ENCODE results near the gene USP3. TPM values are rescaled to one million over a fixed set of nuclear protein-coding genes. Genes with fewer than 3 reads are reported as not detected.

The USP3 gene
- total and polyA plus RNA-seq, 10 of the 15 experiments (the other 5 are each of a cell fraction or from before 2014, with no cell fraction given) = 23.8 to 64.5 (median 50.3) TPM

DNA sequence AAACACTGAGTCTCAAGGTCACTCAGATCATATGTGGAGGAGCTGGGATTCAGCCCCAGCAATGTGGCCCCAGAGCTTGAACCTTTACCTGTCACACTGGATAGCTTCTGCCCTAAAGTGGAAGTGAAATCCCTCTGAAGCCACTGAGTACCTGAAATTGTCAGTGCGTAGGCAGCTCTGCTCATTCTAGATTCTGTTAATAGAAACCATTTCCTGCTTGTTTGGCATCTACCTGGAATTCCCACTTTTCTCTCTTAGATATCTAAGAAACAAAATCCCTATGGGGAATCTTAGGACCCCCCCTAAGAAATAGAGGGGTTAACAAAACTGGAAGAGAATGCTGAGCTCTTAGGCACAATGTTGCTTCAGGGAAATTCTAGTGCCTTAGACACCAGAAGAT lies 122.6 kb downstream of the USP3 start (continued):
- TF ChIP-seq, protein P1, sequence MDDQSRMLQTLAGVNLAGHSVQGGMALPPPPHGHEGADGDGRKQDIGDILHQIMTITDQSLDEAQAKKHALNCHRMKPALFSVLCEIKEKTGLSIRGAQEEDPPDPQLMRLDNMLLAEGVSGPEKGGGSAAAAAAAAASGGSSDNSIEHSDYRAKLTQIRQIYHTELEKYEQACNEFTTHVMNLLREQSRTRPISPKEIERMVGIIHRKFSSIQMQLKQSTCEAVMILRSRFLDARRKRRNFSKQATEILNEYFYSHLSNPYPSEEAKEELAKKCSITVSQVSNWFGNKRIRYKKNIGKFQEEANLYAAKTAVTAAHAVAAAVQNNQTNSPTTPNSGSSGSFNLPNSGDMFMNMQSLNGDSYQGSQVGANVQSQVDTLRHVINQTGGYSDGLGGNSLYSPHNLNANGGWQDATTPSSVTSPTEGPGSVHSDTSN (IDR thresholded peaks at IDR 0.05; ENCODE audit: insufficient replicate concordance, low read depth, low read length) = no peak
- TF ChIP-seq, protein P2, sequence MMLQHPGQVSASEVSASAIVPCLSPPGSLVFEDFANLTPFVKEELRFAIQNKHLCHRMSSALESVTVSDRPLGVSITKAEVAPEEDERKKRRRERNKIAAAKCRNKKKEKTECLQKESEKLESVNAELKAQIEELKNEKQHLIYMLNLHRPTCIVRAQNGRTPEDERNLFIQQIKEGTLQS (IDR thresholded peaks at IDR 0.05; ENCODE audit: borderline replicate concordance, extremely low read depth, low read depth, low read length) = no peak
- TF ChIP-seq MTA2 (IDR thresholded peaks at IDR 0.05; ENCODE audit: low read depth) (peak; percentile 65; the same call in 1 of the 2 replicates), ZZZ3 (IDR thresholded peaks at IDR 0.05; ENCODE audit: control insufficient read depth, insufficient read length, low read depth) (no peak), CBFB (IDR thresholded peaks at IDR 0.05; ENCODE audit: low read depth) (no peak), ZNF274 (IDR thresholded peaks at IDR 0.05; ENCODE audit: insufficient read depth, insufficient read length) (no peak), NBN (IDR thresholded peaks at IDR 0.05) (no peak), GABPA (IDR thresholded peaks at IDR 0.05; ENCODE audit: low read depth) (no peak), NFIC (IDR thresholded peaks at IDR 0.05; ENCODE audit: low read depth, low read length) (peak; percentile 81), PAX5 (IDR thresholded peaks at IDR 0.05; ENCODE audit: borderline replicate concordance, low read depth, low read length) (peak; percentile 87; the same call in 1 of the 2 replicates), SREBF2 (IDR thresholded peaks at IDR 0.05; ENCODE audit: low read length) (no peak), MEF2A (IDR thresholded peaks at IDR 0.05; ENCODE audit: insufficient read depth, low read depth, low read length) (peak; percentile 89; the same call in 1 of the 2 replicates), JUNB (IDR thresholded peaks at IDR 0.05) (no peak), SPI1 (IDR thresholded peaks at IDR 0.05; ENCODE audit: borderline replicate concordance, insufficient read depth, low read depth, low read length) (peak; percentile 89), RCOR1 (conservative IDR thresholded peaks at IDR 0.05; ENCODE audit: low read depth, low read length) (no peak), STAT1 (conservative IDR thresholded peaks at IDR 0.05) (no peak), BCL11A (IDR thresholded peaks at IDR 0.05; ENCODE audit: low read depth, low read length) (peak; percentile 68; the same call in 1 of the 2 replicates)
- TF ChIP-seq, protein P3, sequence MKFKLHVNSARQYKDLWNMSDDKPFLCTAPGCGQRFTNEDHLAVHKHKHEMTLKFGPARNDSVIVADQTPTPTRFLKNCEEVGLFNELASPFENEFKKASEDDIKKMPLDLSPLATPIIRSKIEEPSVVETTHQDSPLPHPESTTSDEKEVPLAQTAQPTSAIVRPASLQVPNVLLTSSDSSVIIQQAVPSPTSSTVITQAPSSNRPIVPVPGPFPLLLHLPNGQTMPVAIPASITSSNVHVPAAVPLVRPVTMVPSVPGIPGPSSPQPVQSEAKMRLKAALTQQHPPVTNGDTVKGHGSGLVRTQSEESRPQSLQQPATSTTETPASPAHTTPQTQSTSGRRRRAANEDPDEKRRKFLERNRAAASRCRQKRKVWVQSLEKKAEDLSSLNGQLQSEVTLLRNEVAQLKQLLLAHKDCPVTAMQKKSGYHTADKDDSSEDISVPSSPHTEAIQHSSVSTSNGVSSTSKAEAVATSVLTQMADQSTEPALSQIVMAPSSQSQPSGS (IDR thresholded peaks at IDR 0.05; ENCODE audit: low read length) = peak; percentile 40; the same call in 1 of the 2 replicates
- TF ChIP-seq, protein P4, sequence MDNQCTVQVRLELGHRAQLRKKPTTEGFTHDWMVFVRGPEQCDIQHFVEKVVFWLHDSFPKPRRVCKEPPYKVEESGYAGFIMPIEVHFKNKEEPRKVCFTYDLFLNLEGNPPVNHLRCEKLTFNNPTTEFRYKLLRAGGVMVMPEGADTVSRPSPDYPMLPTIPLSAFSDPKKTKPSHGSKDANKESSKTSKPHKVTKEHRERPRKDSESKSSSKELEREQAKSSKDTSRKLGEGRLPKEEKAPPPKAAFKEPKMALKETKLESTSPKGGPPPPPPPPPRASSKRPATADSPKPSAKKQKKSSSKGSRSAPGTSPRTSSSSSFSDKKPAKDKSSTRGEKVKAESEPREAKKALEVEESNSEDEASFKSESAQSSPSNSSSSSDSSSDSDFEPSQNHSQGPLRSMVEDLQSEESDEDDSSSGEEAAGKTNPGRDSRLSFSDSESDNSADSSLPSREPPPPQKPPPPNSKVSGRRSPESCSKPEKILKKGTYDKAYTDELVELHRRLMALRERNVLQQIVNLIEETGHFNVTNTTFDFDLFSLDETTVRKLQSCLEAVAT (IDR thresholded peaks at IDR 0.05) = no peak
